Urinary bladder (tissue), 4 donors: ENCODE results near the gene ESPL1. TPM values are rescaled to one million over a fixed set of nuclear protein-coding genes. Genes with fewer than 3 reads are reported as not detected.

ENCODE experiments used
- DNase-seq: peaks from one replicate; pipeline ENCODE4 v3.0.0-alpha.2; 2015; ENCODE audit errors: extremely low spot score
- H3K27ac ChIP-seq: one replicate; pipeline ENCODE4 v1.5.1; 2013; ENCODE audit warnings: low read depth, mild to moderate bottlenecking, moderate library complexity
- H3K36me3 ChIP-seq: one replicate; pipeline ENCODE4 v1.6.1; 2013; ENCODE audit warnings: mild to moderate bottlenecking, moderate library complexity; ENCODE audit not compliant: insufficient read depth
- H3K4me1 ChIP-seq: one replicate; pipeline ENCODE4 v1.6.1; 2013; ENCODE audit warnings: mild to moderate bottlenecking, moderate library complexity; ENCODE audit not compliant: insufficient read depth
- H3K4me3 ChIP-seq: one replicate; pipeline ENCODE4 v1.5.1; 2013; ENCODE audit warnings: low read depth, low read length
- WGBS: extraction: QIAGEN DNeasy Blood & Tissue Kit; methylation state at CpG from one replicate; pipeline ENCODE4 v1.1.7; 2013; 5-methylcytosine and 5-hydroxymethylcytosine counted together
- polyA plus RNA-seq: library from polyadenylated mRNA; stranded (reverse); fragments of 200-250 nt; gene quantifications from one replicate; pipeline ENCODE4 v1.2.3, GENCODE V29; 2013
- total RNA-seq: library from RNA; depleted of rRNA; stranded (reverse); fragments of >200 nt; gene quantifications from one replicate; pipeline ENCODE4 v1.2.3, GENCODE V29; 2014
- donor health status: healthy with polysubstance abuse.
- donor health status: healthy.

The ESPL1 gene
- total and polyA plus RNA-seq, 2 donors = 0.33 to 4.5 TPM

DNA sequence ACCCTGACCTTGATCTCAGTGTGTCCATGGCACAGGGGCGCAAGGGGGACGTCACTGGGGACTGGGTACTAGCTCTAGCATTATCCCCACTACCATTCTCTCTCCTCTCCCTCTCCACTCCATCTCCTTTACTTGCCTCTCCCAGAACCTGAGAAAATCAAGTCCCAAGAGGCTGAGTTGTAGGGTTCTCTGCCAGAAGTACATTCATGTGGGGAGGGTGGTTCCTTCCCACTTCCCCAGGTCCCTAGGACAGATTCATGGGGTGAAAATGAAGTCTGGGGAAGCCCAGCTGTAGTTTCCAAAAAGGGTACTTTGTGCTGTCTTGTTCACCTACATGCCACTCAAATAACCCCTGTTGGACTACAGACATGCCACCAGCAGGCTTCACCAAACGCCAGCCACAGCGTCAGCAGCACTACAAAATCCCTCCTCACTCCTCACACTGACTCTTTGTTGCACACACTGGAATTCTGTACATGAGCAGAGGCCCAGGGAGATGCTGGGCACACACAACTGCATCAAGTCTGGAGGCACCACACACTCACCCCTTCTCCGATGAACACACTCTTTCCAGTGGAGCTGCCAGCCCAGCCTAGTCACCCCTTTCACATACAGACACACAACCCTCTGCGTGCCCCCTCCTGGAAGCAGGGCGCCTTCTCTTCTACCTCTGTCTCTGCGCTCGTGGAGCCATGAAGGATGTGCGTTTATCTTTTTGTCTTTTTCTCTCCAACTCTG, 43.0 kb upstream of the ESPL1 start:
- Histone ChIP-seq H3K4me1 (no peaks in the 10 kb centered on the region), H3K36me3 (no peaks in the 10 kb centered on the region), H3K4me3 (no peak overlapping the region), H3K27ac (peak overlapping the region; percentile 65)
- no peak for DNase-seq
- WGBS = 66% methylated on average over 10 of the region's 10 CpGs

DNA sequence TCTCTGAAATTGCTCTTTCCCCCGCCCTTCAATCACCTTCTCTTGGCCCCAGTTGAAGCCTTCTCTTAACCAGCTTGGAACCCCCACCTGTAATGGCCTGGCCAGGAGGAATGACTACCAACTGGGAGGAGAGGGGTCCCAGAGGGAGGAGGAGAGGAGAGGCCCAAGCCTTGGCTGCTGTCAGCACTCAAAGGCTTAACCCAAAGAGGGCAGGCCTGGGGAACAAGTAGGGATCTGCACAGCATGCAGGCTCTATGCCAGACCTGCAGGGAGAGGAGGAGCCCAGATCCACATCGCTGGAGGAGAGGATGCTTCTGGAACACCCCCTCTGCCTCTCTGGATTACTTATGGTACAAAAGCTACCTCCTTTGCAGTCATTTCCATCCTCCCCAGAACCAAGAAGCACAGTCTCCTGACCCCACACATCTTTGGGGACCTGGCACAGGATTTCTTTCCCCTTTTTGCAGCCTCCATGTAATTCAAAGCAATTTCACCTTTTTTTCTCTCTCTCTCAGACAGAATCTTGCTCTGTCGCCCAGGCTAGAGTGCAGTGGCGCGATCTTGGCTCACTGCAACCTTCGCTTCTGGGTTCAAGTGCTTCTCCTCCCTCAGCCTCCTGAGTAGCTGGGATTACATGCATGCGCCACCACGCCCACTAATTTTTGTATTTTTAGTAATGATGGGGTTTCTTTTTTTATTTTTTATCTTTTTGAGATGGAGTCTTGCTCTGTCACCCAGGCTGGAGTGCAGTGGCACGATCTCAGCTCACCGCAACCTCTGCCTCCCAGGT, 42.3 kb upstream of the ESPL1 start:
- DNase-seq = no peak
- no peaks in the 10 kb centered on the region for H3K4me1 ChIP-seq
- WGBS = 83% methylated on average over 10 of the region's 10 CpGs
- no peak overlapping the region for H3K4me3 ChIP-seq
- no peak overlapping the region for H3K27ac ChIP-seq
- H3K36me3 ChIP-seq = no peaks in the 10 kb centered on the region

DNA sequence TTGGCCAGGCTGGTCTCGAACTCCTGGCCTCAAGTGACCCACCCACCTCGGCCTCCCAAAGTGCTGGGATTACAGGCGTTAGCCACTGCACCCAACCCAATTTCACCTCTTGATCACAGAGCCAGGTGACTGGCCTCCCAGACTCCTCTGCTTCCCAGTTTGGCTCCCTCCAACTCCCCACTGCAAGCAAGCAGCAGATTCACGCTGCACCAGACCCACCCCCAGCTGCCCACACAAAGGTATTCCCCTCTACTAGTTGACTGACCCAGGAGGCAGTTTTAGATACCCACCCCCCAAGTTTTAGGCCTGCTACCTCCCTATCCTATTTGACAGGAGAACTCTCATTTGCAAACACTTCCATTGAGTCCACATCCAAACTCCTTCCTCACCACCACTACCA, 41.3 kb upstream of the ESPL1 start:
- Histone ChIP-seq H3K4me1 (no peaks in the 10 kb centered on the region), H3K4me3 (no peak overlapping the region), H3K27ac (no peak overlapping the region), H3K36me3 (no peaks in the 10 kb centered on the region)
- 96% methylated on average over 4 of the region's 4 CpGs for WGBS
- no peak for DNase-seq

DNA sequence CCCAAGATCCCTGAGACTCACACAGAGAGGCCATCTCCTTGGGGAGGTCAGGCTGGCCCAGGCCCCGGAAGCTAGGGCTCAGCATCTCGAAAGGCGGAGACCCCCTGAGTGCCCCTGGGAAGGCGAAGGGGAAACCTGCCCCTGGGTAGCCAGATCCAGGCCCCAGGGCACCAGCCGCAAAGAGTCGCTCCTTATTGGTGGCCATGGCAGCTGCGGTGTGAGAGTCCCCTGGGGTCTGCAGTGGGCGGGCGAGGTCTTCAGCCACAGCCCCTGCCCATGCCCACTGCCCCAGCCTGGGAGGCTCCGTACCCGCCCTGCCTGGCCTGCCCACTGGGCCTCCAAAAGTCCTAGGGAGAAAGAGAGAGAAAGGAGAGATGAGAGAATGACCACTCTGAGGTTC, 40.8 kb upstream of the ESPL1 start:
- H3K4me3 ChIP-seq = no peak overlapping the region
- H3K27ac ChIP-seq = no peak overlapping the region
- H3K36me3 ChIP-seq = no peaks in the 10 kb centered on the region
- no peak for DNase-seq
- WGBS = 96% methylated on average over 11 of the region's 11 CpGs
- no peaks in the 10 kb centered on the region for H3K4me1 ChIP-seq

DNA sequence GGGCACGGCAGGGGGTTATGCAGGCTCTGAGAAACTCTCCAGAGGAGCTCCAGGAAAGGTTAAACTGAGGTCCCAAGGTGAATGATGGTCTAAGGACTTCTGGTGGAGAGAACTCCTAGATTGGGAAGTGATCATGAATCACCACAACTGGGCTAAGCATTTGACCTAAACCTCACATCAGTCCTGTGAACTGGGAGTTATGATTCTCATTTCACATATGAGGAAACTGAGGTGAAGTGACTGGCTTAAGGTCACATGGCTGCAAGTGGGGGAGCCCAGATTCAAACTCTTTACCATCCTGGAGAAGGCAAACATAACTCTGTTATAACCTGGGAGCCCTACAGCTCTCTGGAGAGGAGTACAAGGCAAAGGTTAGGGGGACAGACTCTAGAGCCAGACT, 40.3 kb upstream of the ESPL1 start:
- H3K36me3 ChIP-seq = no peaks in the 10 kb centered on the region
- 79% methylated on average over 1 of the region's 1 CpG for WGBS
- no peak overlapping the region for H3K4me3 ChIP-seq
- no peak for DNase-seq
- H3K27ac ChIP-seq = no peak overlapping the region
- no peaks in the 10 kb centered on the region for H3K4me1 ChIP-seq

DNA sequence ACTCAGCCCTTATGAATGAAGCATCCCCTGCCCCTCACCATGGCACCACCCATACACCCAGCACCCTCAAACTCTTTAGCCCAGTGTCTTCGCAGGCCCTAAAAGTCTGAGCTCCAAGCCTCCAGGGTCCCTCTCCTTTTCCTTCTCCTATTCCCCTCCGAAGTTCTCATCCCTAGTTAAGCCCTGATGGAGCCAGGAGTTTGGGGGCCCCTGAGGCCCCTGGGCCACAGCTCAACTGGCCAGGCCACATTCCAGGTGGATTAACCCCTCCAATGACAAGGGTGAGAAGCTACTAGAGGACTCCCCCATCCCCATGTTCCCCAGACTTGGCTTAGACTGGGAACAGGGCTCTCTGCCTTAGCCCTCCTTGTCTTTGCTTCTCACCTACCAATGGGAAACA, 38.6 kb upstream of the ESPL1 start:
- Histone ChIP-seq H3K4me3 (no peak overlapping the region), H3K27ac (no peak overlapping the region), H3K4me1 (no peaks in the 10 kb centered on the region), H3K36me3 (no peaks in the 10 kb centered on the region)
- no peak for DNase-seq
- WGBS = 76% methylated on average over 2 of the region's 2 CpGs

DNA sequence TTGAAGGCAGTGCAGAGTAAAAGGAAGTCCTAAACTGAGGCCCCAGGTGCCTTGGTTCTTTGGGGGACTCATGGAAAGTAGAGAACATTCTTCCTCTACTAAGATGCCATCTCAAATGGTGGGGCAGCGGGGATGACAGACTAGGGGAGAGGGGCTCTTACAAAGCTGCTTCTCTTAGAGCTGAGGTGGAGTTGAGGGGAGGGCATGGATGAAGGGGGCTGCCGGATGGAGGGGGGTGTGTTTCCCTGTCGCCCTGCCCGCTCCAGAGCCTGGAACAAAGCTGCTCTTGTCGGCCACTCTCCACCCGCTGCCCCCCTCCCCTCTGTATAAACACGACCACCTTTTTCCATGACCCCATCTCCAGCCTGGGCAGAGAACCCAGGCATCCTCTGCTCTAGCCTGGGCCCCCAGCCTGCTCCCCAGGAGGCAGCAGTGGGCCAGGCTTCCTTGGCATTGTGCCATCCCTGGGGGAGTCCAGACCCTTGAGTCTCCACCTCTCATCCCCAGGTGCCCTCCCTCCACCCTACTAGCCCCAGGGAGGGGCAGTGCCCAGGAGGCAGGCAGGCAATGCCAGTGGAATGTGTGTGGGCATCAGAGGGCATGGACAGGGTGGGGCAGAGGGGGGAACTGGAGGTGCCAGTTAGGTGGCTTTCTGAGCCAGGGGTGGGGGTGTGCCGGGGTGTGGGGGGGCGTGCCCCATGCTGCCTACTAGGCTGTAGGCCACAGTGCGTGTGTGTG, 37.8 kb upstream of the ESPL1 start:
- no peaks in the 10 kb centered on the region for H3K4me1 ChIP-seq
- H3K4me3 ChIP-seq = peak overlapping the region; percentile 9
- H3K27ac ChIP-seq = peak overlapping the region; percentile 68
- WGBS = 73% methylated on average over 10 of the region's 10 CpGs
- no peak for DNase-seq
- no peaks in the 10 kb centered on the region for H3K36me3 ChIP-seq

DNA sequence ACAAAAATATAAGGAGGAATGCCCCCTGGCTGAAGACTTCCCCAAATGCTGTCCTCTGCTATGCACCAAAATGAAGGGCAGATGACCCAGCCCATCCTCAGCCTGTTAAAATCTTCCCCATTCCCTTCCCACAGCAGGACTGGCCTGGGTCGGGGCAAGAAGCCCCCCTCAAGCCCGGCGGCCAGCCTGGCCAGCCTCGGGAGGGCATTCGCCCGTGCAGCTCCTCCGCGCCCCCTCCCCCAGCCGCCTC, 36.5 kb upstream of the ESPL1 start:
- no peaks in the 10 kb centered on the region for H3K4me1 ChIP-seq

DNA sequence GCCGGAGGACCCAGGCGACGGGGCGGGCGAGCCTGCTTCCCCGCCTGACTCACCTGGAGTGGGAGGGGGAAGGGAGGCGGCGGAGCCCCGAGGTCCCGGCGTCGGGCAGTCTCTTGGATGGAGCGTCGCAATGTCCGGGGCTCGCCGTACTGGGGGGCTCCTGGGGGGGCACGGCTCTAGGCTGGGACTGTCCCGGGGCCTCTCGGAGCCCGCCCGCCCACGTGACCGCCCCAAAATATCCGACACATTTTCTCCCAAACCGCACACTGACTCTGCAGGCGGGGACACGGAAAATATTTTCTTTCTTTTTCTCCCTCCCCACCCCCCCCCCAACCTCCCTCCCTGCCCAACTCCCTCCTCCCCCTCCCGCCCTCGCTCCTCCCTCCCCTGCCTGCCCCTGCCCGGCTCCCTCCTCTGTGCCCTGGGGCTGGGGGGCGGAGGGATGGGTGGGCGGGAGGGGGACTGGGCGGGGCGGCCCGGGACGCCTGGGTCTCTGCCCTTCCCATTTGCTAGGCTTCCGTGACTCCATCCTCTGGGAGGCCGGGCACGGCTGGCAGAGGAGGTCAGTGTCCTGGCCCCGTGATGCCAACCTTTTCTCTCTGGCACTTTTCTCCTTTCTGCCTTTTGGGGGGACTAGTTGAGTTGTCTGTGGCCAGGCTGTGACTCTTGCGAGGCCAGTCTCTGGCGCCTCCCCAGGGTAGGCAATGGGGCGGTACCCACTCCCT, 36.0 kb upstream of the ESPL1 start, which contains the start of gene RARG:
TSS of gene RARG (minus strand) at position 289 of the 725 bp plus-strand sequence. CDS start 4,664 bp downstream, outside the sequence.
- DNase-seq = no peak
- 1% methylated on average over 42 of the region's 44 CpGs for WGBS
- no peaks in the 10 kb centered on the region for H3K4me1 ChIP-seq
- peak within 1 kb of the TSS; percentile 60 for H3K4me3 ChIP-seq
- H3K36me3 ChIP-seq = no peaks in the 10 kb centered on the region
- peak within 1 kb of the TSS; percentile 94 for H3K27ac ChIP-seq

More for the DNA sequence above, 36.5 kb upstream of the ESPL1 start:
- WGBS = under 1% methylated on average over 9 of the region's 9 CpGs
- no peaks in the 10 kb centered on the region for H3K36me3 ChIP-seq
- peak overlapping the region; percentile 60 for H3K4me3 ChIP-seq
- no peak for DNase-seq
- H3K27ac ChIP-seq = peak overlapping the region; percentile 94

DNA sequence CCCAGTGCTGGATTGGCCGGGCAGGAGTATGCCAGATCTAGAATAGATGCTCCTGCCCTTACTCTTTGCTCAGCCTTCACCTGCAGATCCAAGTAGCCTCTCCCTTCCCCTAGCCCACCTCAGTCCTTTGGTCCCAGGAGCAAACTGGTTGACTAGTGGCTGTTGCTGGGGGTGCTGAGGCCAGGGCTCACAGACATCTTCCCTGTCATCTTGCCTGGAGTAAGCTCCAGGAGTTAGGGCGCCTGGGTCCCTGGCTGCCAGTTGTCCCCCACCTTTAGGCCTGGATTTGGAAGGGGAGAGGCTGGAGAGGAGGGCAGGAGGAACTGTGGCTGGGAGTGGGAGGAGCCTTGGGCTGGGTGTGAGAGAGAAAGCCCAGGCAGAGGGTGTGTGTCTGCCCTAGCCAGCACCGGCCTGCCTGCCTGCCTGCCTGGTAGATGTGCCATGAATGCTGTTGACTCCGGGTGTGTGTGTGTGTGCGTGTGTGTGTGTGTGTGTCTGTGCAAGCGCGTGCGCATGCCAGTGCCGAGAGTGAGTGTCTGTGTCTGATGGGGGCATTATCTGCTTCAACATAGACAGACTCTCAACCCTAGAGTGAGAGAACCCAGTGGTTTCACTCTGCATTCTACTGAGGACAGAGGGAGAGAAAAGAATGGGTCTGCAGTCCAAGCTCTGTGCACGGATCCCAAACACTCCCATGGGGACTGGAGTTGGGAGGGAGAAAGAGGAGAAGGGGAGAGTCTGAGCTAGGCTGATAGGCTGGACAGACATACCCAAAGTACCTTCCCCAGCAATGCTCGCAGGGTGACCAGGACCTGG, 35.2 kb upstream of the ESPL1 start:
- no peak for DNase-seq
- Histone ChIP-seq H3K4me1 (no peaks in the 10 kb centered on the region), H3K27ac (peak overlapping the region; percentile 76), H3K4me3 (peak overlapping the region; percentile 60), H3K36me3 (no peaks in the 10 kb centered on the region)
- 20% methylated on average over 11 of the region's 11 CpGs for WGBS

DNA sequence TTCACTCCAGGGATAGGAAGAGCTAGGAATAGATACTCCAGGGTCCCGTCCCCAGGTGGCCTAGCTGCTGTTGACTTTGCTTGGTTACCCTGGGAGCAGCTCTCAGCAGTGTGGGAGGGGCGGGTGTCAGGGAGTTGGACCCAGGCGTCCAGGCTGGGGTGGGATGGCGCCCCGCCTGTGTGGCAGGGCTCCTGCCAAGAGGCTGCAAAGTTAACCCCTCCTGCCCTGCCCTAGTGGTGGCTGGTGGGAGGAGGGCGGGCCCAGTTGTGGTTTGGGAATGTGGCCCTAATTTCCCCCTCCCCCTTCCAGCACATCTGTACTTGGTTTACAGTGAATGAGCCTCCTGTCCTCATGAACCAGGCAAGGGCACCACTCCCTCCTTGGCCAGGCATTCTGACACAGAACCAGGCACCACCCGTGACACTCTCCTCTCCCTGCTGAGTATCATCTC, 34.4 kb upstream of the ESPL1 start:
- Histone ChIP-seq H3K4me3 (no peak overlapping the region), H3K4me1 (no peaks in the 10 kb centered on the region), H3K36me3 (no peaks in the 10 kb centered on the region), H3K27ac (no peak overlapping the region)
- no peak for DNase-seq
- 35% methylated on average over 7 of the region's 7 CpGs for WGBS

DNA sequence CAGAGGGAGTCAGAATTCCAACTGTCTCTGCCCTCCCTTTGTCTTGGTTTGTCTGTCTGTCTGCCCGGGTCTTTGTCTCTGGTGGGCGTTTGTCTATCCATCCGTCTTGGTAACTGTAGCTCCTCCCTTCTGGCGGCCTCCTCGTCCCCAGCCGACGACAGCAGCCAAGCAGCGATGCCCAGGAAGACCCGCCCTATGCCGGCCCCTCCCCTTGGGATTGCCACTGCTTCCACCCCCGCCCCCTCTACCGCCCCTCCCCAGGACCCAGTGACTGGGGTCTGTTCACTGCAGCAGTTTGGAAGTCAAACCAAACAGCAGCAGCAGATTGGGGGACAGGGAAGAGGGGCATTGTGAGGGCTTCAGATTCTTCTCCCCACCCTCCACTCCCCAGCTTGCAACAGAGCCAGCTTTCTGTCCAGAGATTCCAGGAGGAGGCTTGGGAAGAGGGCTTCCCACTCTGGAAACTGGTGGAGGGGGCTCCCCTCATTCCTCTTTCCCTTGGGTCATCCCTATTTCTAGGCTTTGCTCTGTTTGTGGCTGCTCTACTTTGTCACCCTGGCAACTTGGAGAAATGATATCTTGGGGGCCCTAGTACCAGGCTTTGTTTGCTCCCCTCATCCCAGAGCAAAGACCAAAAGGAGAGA, 33.7 kb upstream of the ESPL1 start:
- Histone ChIP-seq H3K36me3 (no peaks in the 10 kb centered on the region), H3K27ac (no peak overlapping the region), H3K4me3 (no peak overlapping the region), H3K4me1 (no peaks in the 10 kb centered on the region)
- 12% methylated on average over 12 of the region's 12 CpGs for WGBS
- no peak for DNase-seq
